Epithelial cell of esophagus (primary cell): ENCODE results near the gene ZCWPW1.
A peak's percentile ranks its signal among the peaks of the same experiment; 100 is the strongest.
"Not testable (repeated sequence)": the region's sequence is repeated elsewhere in the genome, so short reads cannot be mapped to it uniquely, and the experiment has no call there.

Experiments used
- DNase-seq: peaks from one replicate; pipeline ENCODE4 v3.0.0; 2010; ENCODE audit warnings: low read depth
- H3K4me3 ChIP-seq: 2 replicates; pipeline ENCODE4 v1.5.1; 2011; ENCODE audit warnings: mild to moderate bottlenecking, low read length, control low read depth
- TF ChIP-seq, protein P1 (sequence below): IDR thresholded peaks from 2 replicates; pipeline ENCODE4 v1.5.1; 2011; ENCODE audit warnings: low read depth, mild to moderate bottlenecking, low read length, control low read depth, inconsistent platforms; ENCODE audit not compliant: insufficient read depth; ENCODE audit errors: missing control alignments

ZCWPW1 gene

GRCh38 chr7:100465702-100466311 is 37.3 kb upstream of the ZCWPW1 start:
- DNase-seq, result peak; percentile 51
- no peak overlapping the region for H3K4me3 ChIP-seq
- TF ChIP-seq, protein P1, sequence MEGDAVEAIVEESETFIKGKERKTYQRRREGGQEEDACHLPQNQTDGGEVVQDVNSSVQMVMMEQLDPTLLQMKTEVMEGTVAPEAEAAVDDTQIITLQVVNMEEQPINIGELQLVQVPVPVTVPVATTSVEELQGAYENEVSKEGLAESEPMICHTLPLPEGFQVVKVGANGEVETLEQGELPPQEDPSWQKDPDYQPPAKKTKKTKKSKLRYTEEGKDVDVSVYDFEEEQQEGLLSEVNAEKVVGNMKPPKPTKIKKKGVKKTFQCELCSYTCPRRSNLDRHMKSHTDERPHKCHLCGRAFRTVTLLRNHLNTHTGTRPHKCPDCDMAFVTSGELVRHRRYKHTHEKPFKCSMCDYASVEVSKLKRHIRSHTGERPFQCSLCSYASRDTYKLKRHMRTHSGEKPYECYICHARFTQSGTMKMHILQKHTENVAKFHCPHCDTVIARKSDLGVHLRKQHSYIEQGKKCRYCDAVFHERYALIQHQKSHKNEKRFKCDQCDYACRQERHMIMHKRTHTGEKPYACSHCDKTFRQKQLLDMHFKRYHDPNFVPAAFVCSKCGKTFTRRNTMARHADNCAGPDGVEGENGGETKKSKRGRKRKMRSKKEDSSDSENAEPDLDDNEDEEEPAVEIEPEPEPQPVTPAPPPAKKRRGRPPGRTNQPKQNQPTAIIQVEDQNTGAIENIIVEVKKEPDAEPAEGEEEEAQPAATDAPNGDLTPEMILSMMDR, result peak; percentile 63

DNA sequence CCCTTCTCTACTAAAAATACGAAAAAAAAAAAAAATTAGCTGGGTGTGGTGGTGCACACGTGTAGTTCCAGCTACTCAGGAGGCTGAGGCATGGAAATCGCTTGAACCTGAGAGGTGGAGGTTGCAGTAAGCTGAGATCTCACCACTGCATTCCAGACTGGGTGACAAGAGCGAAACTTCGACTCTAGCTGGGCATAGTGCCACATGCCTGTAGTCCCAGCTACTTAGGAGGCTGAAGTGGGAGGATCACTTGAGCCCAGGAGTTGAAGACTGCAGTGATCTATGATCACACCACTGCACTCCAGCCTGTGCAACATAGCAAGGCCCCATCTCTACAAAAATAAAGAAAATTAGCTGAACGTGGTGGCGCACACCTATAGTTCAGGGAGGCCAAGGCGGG is 36.8 kb upstream of the ZCWPW1 start:
- TF ChIP-seq, protein P1, result no peak
- H3K4me3 ChIP-seq, result no peak overlapping the region
- DNase-seq, result no peak

DNA sequence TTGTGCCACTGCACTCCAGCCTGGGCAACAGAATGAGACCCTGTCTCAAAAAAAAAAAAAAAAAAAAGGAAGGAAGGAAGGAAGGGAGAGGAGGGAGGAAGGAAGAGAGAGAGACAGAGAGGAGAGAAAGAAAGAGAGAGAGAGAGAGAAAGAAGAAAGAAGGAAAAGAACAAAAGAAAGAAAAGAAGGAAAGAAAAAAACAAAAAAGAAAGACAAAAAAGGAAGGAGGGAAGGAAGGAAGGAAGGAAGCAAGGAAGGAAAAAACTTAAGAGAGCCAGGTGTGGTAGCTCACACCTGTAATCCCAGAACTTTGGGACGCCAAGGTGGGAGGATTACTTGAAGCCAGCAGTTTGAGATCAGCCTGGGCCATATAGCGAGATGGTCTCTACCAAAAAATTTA is 36.3 kb upstream of the ZCWPW1 start:
- TF ChIP-seq, protein P1, result no peak
- no peak for DNase-seq
- H3K4me3 ChIP-seq, result no peak overlapping the region

DNA sequence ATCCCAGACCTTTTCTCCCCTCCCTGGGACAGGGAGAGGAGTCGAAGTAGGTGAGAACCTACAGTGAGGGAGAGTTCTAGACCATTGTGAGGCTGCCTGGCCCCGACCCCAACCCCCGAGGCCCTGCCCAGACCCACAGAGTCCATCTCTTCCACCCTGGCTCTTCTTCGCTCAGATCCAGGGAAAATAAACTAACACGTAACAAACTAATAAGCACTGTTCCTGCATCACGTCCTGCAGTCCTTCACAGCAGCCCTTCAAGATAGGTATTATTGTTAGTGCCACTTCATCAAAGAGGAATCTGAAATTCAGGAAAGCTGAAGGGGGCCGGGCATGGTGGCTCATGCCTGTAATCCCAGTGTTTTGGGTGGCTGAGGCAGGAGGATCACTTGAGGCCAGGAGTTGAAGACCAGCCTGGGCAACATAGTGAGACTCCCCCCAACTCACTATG is 35.7 kb upstream of the ZCWPW1 start, which contains the start of gene SPACDR:
Gene SPACDR (minus strand): TSS at position 51 of the 451 bp plus-strand sequence. CDS start 235 bp downstream, outside the sequence.
- no peak for DNase-seq
- TF ChIP-seq, protein P1, result no peak
- H3K4me3 ChIP-seq, result no peak within 1 kb of the TSS

GRCh38 chr7:100457033-100457432 is 28.5 kb upstream of the ZCWPW1 start:
- TF ChIP-seq, protein P1, result no peak

GRCh38 chr7:100456562-100456961 is 28.1 kb upstream of the ZCWPW1 start:
- TF ChIP-seq, protein P1, result no peak
- DNase-seq, result no peak
- H3K4me3 ChIP-seq, result no peak overlapping the region

More at GRCh38 chr7:100457033-100457432, 28.5 kb upstream of the ZCWPW1 start:
- no peak for DNase-seq
- no peak overlapping the region for H3K4me3 ChIP-seq

DNA sequence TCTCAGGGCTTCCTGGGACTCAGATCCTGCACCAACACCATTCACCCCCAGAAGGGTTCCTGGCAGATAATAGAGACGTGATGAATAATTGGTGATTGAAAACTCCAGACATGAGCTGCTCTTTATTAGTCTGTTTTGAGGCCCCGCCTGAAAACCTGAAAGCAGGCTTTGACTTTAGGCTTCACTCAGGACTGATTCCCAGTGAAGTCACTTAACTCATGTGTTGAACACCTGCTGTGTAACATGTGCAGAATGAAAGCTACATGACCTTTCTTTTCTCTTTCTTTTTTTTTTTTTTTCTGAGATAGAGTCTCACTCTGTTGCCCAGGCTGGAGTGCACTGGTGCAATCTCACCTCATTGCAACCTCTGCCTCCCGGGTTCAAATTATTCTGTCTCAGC is 26.7 kb upstream of the ZCWPW1 start:
- no peak overlapping the region for H3K4me3 ChIP-seq
- no peak for DNase-seq
- TF ChIP-seq, protein P1, result no peak

- H3K4me3 ChIP-seq, DNase-seq: not testable (repeated sequence)
Observed at GRCh38 chr7:100453854-100454253, 25.4 kb upstream of the ZCWPW1 start.
